GM12878 (cell line): ENCODE measurements around the gene PATL2. TPM values are rescaled to one million over a fixed set of nuclear protein-coding genes. Genes with fewer than 3 reads are reported as not detected.

Experiments used
- ATAC-seq: fragments of 200-7000 bp; cut with Tn5 transposase; 3 replicates; pipeline ENCODE4 v1.9.1; 2020; ENCODE audit warnings: mild to moderate bottlenecking, moderate library complexity
- BruUV-seq: library from RNA; stranded (reverse); fragments of 400-500 nt; replicated peaks from 2 replicates; lab custom pipeline; 2021; lab: Mats Ljungman, UMichigan
- CTCF ChIA-PET: fragments of 300-600 bp; sonication (Branson Sonifier 250); formaldehyde crosslinking; extraction: SDS; loops from one replicate; lab custom pipeline; 2021; ENCODE audit warnings: inconsistent platforms; lab: Yijun Ruan, JAX
- POLR2A ChIA-PET: fragments of 350-600 bp; formaldehyde crosslinking; extraction: SDS; loops from one replicate; lab custom pipeline; 2021; ENCODE audit warnings: inconsistent platforms; lab: Charles Lee
- RAD21 ChIA-PET: fragments of 300-600 bp; sonication (Branson Sonifier 250); formaldehyde crosslinking; loops from one replicate; lab custom pipeline; 2023; ENCODE audit warnings: antibody characterized with exemption; ENCODE audit not compliant: unreplicated experiment; lab: Charles Lee
- SMC1A ChIA-PET: fragments of 300-600 bp; sonication (Branson Sonifier 250); formaldehyde crosslinking; loops from one replicate; lab custom pipeline; 2023; ENCODE audit not compliant: unreplicated experiment, uncharacterized antibody; lab: Charles Lee
- DNase-seq: peaks from one replicate; pipeline ENCODE4 v3.0.0-alpha.2; 2011; ENCODE audit warnings: low read depth, low spot score
- FAIRE-seq: peaks from 3 replicates; lab custom pipeline; 2011; peaks lifted over from hg19 to GRCh38; lab: Jason Lieb, UNC
- H2AFZ ChIP-seq: 2 replicates; pipeline ENCODE4 v1.6.0; 2011; ENCODE audit warnings: low read depth, low read length, control low read depth; ENCODE audit not compliant: control insufficient read depth
- H3K27ac ChIP-seq: 2 replicates; pipeline ENCODE4 v1.5.1; 2011; ENCODE audit warnings: control low read depth; ENCODE audit not compliant: control insufficient read depth, insufficient read depth
- H3K27me3 ChIP-seq, 2 experiments: replicated peaks in 1 of 2; 2 replicates each; pipeline versions ENCODE4 v1.6.0 to v1.6.1; 2011; ENCODE audit warnings: low read length in 1 of 2; ENCODE audit not compliant: control insufficient read depth in 2 of 2, insufficient read depth in 2 of 2
- H3K36me3 ChIP-seq, 2 experiments: 2 replicates each; pipeline ENCODE4 v1.5.1; 2011; ENCODE audit warnings: low read length in 1 of 2; ENCODE audit not compliant: control insufficient read depth in 2 of 2, insufficient read depth in 2 of 2
- H3K4me1 ChIP-seq: 2 replicates; pipeline ENCODE4 v1.6.1; 2011; ENCODE audit warnings: mild to moderate bottlenecking, low read length, moderate library complexity, mixed read lengths; ENCODE audit not compliant: control insufficient read depth, insufficient read depth
- H3K4me2 ChIP-seq: 2 replicates; pipeline ENCODE4 v1.6.0; 2011; ENCODE audit warnings: control low read depth; ENCODE audit not compliant: control insufficient read depth, insufficient read depth
- H3K4me3 ChIP-seq: fragments of 200-600 bp; sonication (generic); 2 replicates; pipeline ENCODE4 v1.5.1; 2016
- H3K79me2 ChIP-seq: 2 replicates; pipeline ENCODE4 v1.6.0; 2011; ENCODE audit warnings: low read length; ENCODE audit not compliant: control insufficient read depth, insufficient read depth
- H3K9ac ChIP-seq: 2 replicates; pipeline ENCODE4 v1.8.0; 2011; ENCODE audit warnings: low read length, control low read depth, mixed read lengths; ENCODE audit not compliant: control insufficient read depth, insufficient read depth
- H3K9me3 ChIP-seq: replicated peaks from 3 replicates; pipeline ENCODE4 v1.5.1; 2011; ENCODE audit warnings: mild to moderate bottlenecking, low read length; ENCODE audit not compliant: control insufficient read depth, insufficient read depth
- H4K20me1 ChIP-seq: 2 replicates; pipeline ENCODE4 v1.6.0; 2011; ENCODE audit not compliant: control insufficient read depth, insufficient read depth
- CREM ChIP-seq: IDR thresholded peaks from 2 replicates; pipeline ENCODE4 v1.6.1; 2014; ENCODE audit warnings: antibody characterized with exemption, low read depth
- CUX1 ChIP-seq: IDR thresholded peaks from 2 replicates; pipeline ENCODE4 v1.6.1; 2012; ENCODE audit warnings: improper control_type of control experiment, low read depth, low read length; ENCODE audit not compliant: insufficient replicate concordance
- EED ChIP-seq: sonication (generic); IDR thresholded peaks from 2 replicates; pipeline ENCODE4 v1.6.1; 2016; ENCODE audit warnings: antibody characterized with exemption, low read depth
- EP300 ChIP-seq, 2 experiments: fragments of 150-350 bp in 1 of 2; IDR thresholded peaks; 2 replicates each; pipeline ENCODE4 v1.6.1; 2011 to 2012; ENCODE audit warnings: low read depth in 2 of 2, low read length in 2 of 2, borderline replicate concordance in 1 of 2, improper control_type of control experiment in 1 of 2, inconsistent platforms in 1 of 2; ENCODE audit not compliant: control insufficient read depth in 1 of 2
- HDAC2 ChIP-seq: fragments of 200-600 bp; sonication (generic); IDR thresholded peaks from 2 replicates; pipeline ENCODE4 v1.6.1; 2017
- IKZF2 ChIP-seq, 2 experiments: fragments of 450-650 bp; IDR thresholded peaks; 2 replicates each; pipeline ENCODE4 v1.6.1; 2017; ENCODE audit warnings: mild to moderate bottlenecking in 2 of 2, moderate library complexity in 2 of 2
- KAT2A ChIP-seq: conservative IDR thresholded peaks from 2 replicates; pipeline ENCODE4 v1.6.1; 2011; ENCODE audit warnings: low read depth, low read length; ENCODE audit not compliant: control insufficient read depth
- MLLT1 ChIP-seq: fragments of 450-650 bp; IDR thresholded peaks from 2 replicates; pipeline ENCODE4 v1.6.1; 2016; ENCODE audit warnings: mild to moderate bottlenecking
- NFXL1 ChIP-seq: fragments of 450-650 bp; IDR thresholded peaks from 2 replicates; pipeline ENCODE4 v1.6.1; 2017; ENCODE audit warnings: antibody characterized with exemption, mild to moderate bottlenecking, borderline replicate concordance
- NKRF ChIP-seq: fragments of 450-650 bp; conservative IDR thresholded peaks from 2 replicates; pipeline ENCODE4 v1.6.1; 2017; ENCODE audit warnings: mild to moderate bottlenecking, moderate library complexity
- PML ChIP-seq: IDR thresholded peaks from 2 replicates; pipeline ENCODE4 v1.6.1; 2012; ENCODE audit warnings: low read length, inconsistent platforms
- POLR2AphosphoS2 ChIP-seq: IDR thresholded peaks from 2 replicates; pipeline ENCODE4 v1.6.1; 2011; ENCODE audit warnings: low read depth, mild to moderate bottlenecking, low read length, improper control_type of control experiment, moderate library complexity
- RB1 ChIP-seq: fragments of 450-650 bp; formaldehyde crosslinking; IDR thresholded peaks from 2 replicates; pipeline ENCODE4 v1.6.1; 2017; ENCODE audit warnings: mild to moderate bottlenecking, borderline replicate concordance
- SREBF2 ChIP-seq: IDR thresholded peaks from 2 replicates; pipeline ENCODE4 v1.6.1; 2012; ENCODE audit warnings: mild to moderate bottlenecking, low read length
- SUPT20H ChIP-seq: IDR thresholded peaks from 2 replicates; pipeline ENCODE4 v1.6.1; 2011; ENCODE audit warnings: low read depth, mild to moderate bottlenecking, low read length, moderate library complexity, borderline replicate concordance; ENCODE audit not compliant: control insufficient read depth
- ZNF217 ChIP-seq: fragments of 450-650 bp; IDR thresholded peaks from 2 replicates; pipeline ENCODE4 v1.6.1; 2017; ENCODE audit warnings: antibody characterized with exemption, mild to moderate bottlenecking
- WGBS: methylation state at CpG from one replicate; pipeline ENCODE4 v1.1.6; 2016; ENCODE audit warnings: low lambda C conversion rate; ENCODE audit not compliant: insufficient replicate concordance, insufficient coverage; ENCODE audit errors: missing lambda C conversion rate; 5-methylcytosine and 5-hydroxymethylcytosine counted together
- in situ Hi-C: fragments of 300-500 bp; cut with MboI; formaldehyde crosslinking; loops from 9 replicates; pipeline ENCODE4 v1.14.3; 2018; ENCODE audit warnings: mixed read lengths
- intact Hi-C: fragments of 100-400 bp; cut with micrococcal nuclease; formaldehyde crosslinking; loops from one replicate; pipeline ENCODE4 v1.14.2; 2022; ENCODE audit not compliant: unreplicated experiment
- polyA plus RNA-seq, 11 experiments: library from polyadenylated mRNA; depleted of rRNA in 4 of 11; unstranded in 6 of 11; stranded (reverse) in 5 of 11; fragments of >200 nt; fragmentation: Nextera tagmentation in 4 of 11; fragmentation: Illumina TruSeq in 1 of 11; extraction: Ambion mirVana in 4 of 11; extraction: Trizol in 1 of 11; gene quantifications; 1 replicate in 1 of 11; 2 replicates in 10 of 11; pipeline versions ENCODE4 v1.2.1 to v1.2.3, GENCODE V29; 2011 to 2016; ENCODE audit warnings: inconsistent platforms in 2 of 11, missing spikeins in 2 of 11, low read depth in 1 of 11
- total RNA-seq, 4 experiments: library from RNA; depleted of rRNA in 3 of 4; stranded (reverse); fragments of >200 nt in 3 of 4; fragmentation: Illumina TruSeq in 1 of 4; extraction: Trizol in 1 of 4; gene quantifications; 2 replicates each; pipeline versions ENCODE4 v1.2.1 to v1.2.3, GENCODE V29; 2013 to 2021

The PATL2 gene
- total and polyA plus RNA-seq, 10 of the 15 experiments (the other 5 are each of a cell fraction or from before 2014, with no cell fraction given), result 4.2 to 16.2 (median 12.1) TPM

- FAIRE-seq (no peak), ATAC-seq (no peak), DNase-seq (no peak)
- ChIA-PET RAD21 (interaction anchor here (0.6 to 18.1 kb wide), 9 partner anchors 10 to 253 kb away, joined by 3 to 680 read pairs (median 4); partner anchors contain the start of genes B2M, PATL2 and TRIM69), POLR2A (interaction anchor here (1.1 to 11.4 kb wide), 7 partner anchors 11 to 94 kb away, joined by 3 to 255 read pairs (median 60); partner anchors contain the start of genes B2M, PATL2 and TRIM69), SMC1A (interaction anchor here (0.8 to 12.4 kb wide), 8 partner anchors 10 to 69 kb away, joined by 3 to 383 read pairs (median 80); partner anchors contain the start of genes B2M, PATL2 and TRIM69), CTCF (interaction anchor here (0.6 to 10.2 kb wide), 12 partner anchors 8 to 89 kb away, joined by 3 to 454 read pairs (median 6); partner anchors contain the start of genes B2M, PATL2 and TRIM69)
- Histone ChIP-seq H3K4me1 (peaks cover 52% of the 10 kb centered on the region), H3K36me3 (peaks cover 0 to 2% of the 10 kb centered on the region in 2 experiments; a peak in 1 of 4 replicates), H3K27me3 (no peaks in the 10 kb centered on the region), H3K4me3 (peak overlapping the region; percentile 46; the same call in 1 of the 2 replicates), H3K27ac (peak overlapping the region; percentile 98), H3K9me3 (no peaks in the 10 kb centered on the region), H3K4me2 (peak overlapping the region; percentile 65), H2AFZ (peak overlapping the region; percentile 71), H3K79me2 (peaks cover 45% of the 10 kb centered on the region), H4K20me1 (no peaks in the 10 kb centered on the region), H3K9ac (peak overlapping the region; percentile 33)
- BruUV-seq, result no TSS peak
- intact Hi-C loops, result no loop called here
- in situ Hi-C loops, result loop anchor here (5.0 kb wide), 1 partner anchor 45 kb away; the partner anchor contains the start of genes B2M and PATL2
- 29% methylated on average over 3 of the region's 3 CpGs for WGBS
- TF ChIP-seq NKRF (no peak), SUPT20H (no peak), CUX1 (no peak), KAT2A (no peak), CREM (no peak), POLR2AphosphoS2 (no peak), RB1 (no peak), IKZF2 (IDR thresholded peaks at IDR 0.05) (peak; percentile 37 to 54; a peak in 2 of 4 replicates), SREBF2 (no peak), ZNF217 (no peak), HDAC2 (no peak), EP300 (IDR thresholded peaks at IDR 0.05; ENCODE audit: borderline replicate concordance in 1 of 2, control insufficient read depth in 1 of 2, low read depth in 2 of 2, low read length in 2 of 2) (no peak), MLLT1 (no peak), PML (no peak), NFXL1 (no peak), EED (peak; percentile 44; the same call in 1 of the 2 replicates)
Measured at GRCh38 chr15:44667039-44667360, 44.1 kb downstream of the PATL2 start.
